WERI-Rb-1 (cell line): ENCODE measurements around the gene CELSR3.

ENCODE experiments used
- DNase-seq: peaks from one replicate; pipeline ENCODE4 v3.0.0-alpha.2; 2020
- H3K27ac ChIP-seq: fragments of 250-450 bp; sonication (Bioruptor Pico); 2 replicates; pipeline ENCODE4 v1.5.1; 2020; ENCODE audit warnings: mild to moderate bottlenecking, moderate library complexity
- H3K27me3 ChIP-seq: fragments of 250-450 bp; sonication (Bioruptor Pico); 2 replicates; pipeline ENCODE4 v1.5.1; 2021; ENCODE audit warnings: mild to moderate bottlenecking, low read depth, moderate library complexity; ENCODE audit not compliant: insufficient read depth, severe bottlenecking
- H3K36me3 ChIP-seq: fragments of 250-450 bp; sonication (Bioruptor Pico); 2 replicates; pipeline ENCODE4 v1.5.1; 2020; ENCODE audit warnings: mild to moderate bottlenecking, moderate library complexity
- H3K4me3 ChIP-seq: 2 replicates; pipeline ENCODE4 v1.5.1; 2011; ENCODE audit warnings: low read depth, mild to moderate bottlenecking, control low read depth, low read length
- H3K9me3 ChIP-seq: fragments of 250-450 bp; sonication (Bioruptor Pico); 2 replicates; pipeline ENCODE4 v1.5.1; 2021; ENCODE audit warnings: mild to moderate bottlenecking, moderate library complexity; ENCODE audit not compliant: severe bottlenecking
- TF ChIP-seq, protein P1 (sequence below): IDR thresholded peaks from 2 replicates; pipeline ENCODE4 v1.5.1; 2011; ENCODE audit warnings: low read depth, mild to moderate bottlenecking, control low read depth, inconsistent platforms, low read length

The CELSR3 gene

DNA sequence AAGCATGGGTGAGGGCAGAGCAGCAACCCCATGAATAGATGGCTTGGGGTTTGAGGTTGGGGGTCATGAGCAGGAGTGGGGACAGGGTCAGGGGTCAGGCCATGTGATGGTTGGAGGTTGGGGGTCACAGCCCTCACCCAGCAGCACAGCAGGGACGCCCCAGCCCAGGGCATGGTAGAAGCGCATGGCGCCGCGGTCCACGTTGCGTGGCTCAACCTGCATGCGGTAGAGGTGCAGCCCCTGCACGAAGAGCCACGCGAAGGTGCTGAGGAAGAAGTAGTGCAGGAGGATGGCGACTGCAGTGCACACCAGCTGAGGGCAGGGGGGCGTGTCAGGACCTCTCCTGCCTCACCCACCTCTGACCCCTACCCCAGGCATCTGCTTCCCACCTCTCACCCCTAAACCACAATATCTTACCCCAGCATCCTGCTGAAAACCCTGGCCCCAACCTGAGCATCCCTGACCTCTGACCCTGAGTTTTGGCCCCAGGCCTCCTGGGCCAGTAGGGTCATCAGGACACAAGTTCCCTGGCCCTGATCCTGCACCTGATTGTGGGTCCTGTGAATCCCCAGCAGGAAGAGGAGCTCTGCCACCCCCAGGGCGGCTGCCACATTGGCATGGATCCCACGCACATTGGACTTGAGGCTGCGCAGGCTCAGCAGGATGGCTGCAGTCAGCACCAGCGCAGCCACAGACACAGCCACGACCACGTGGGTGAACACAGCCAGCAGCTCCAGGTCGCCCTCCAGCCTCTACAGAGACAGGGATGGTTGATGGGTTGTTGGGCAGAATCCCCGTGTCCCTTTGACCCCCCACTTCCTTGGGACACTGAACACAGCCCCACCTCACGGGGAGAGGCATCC is 17.6 kb downstream of the CELSR3 start:
- H3K27me3 ChIP-seq, result no peaks in the 10 kb centered on the region
- H3K27ac ChIP-seq, result no peak overlapping the region
- no peaks in the 10 kb centered on the region for H3K9me3 ChIP-seq
- TF ChIP-seq, protein P1, sequence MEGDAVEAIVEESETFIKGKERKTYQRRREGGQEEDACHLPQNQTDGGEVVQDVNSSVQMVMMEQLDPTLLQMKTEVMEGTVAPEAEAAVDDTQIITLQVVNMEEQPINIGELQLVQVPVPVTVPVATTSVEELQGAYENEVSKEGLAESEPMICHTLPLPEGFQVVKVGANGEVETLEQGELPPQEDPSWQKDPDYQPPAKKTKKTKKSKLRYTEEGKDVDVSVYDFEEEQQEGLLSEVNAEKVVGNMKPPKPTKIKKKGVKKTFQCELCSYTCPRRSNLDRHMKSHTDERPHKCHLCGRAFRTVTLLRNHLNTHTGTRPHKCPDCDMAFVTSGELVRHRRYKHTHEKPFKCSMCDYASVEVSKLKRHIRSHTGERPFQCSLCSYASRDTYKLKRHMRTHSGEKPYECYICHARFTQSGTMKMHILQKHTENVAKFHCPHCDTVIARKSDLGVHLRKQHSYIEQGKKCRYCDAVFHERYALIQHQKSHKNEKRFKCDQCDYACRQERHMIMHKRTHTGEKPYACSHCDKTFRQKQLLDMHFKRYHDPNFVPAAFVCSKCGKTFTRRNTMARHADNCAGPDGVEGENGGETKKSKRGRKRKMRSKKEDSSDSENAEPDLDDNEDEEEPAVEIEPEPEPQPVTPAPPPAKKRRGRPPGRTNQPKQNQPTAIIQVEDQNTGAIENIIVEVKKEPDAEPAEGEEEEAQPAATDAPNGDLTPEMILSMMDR, result no peak
- peaks cover 88% of the 10 kb centered on the region for H3K36me3 ChIP-seq
- no peak for DNase-seq
- no peak overlapping the region for H3K4me3 ChIP-seq

DNA sequence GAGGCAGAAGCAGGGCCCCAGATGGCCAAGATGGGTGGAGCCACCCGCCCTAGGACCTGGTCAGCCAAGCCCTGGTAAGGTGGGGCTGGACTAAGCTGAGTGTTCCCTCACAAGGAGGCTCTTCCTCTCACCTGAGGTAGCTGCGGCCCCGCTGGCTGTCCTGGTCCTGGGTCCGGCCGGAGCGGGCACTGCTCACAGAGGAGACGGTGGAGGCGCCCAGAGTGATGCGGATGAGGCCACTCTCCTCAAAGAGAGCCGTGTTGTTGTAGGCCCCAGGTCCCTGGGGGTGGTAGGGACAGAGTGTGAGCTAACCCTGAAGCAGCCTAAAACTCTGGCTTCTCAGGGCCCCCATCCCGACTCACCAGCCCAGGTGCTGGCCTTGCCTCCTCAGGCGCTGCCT is 20.1 kb downstream of the CELSR3 start:
- peaks cover 88% of the 10 kb centered on the region for H3K36me3 ChIP-seq

DNA sequence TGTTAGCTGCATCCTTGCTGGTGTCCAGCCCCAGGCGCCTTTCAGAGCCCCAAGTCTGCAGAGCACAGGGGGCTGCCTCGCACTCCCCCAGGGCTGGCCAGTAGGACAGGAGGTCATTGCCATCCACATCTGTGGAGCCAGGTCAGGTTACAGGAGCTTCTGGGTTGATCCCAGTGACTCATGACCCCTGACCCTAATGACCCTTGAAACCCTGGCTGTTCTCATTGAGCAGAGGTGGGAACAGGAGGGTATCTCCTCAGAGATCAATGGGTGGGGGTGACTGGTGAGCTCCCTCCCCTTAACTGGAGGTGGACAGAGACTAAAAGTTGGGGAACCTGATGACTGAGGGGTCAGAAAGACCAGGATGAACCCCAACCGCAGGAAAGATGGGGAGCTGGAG is 21.3 kb downstream of the CELSR3 start:
- Histone ChIP-seq H3K27me3 (no peaks in the 10 kb centered on the region), H3K36me3 (peaks cover 96% of the 10 kb centered on the region), H3K4me3 (no peak overlapping the region), H3K9me3 (no peaks in the 10 kb centered on the region), H3K27ac (no peak overlapping the region)
- TF ChIP-seq, protein P1, result no peak
- no peak for DNase-seq

More for the DNA sequence above, 20.1 kb downstream of the CELSR3 start:
- H3K27ac ChIP-seq, result no peak overlapping the region
- H3K27me3 ChIP-seq, result no peaks in the 10 kb centered on the region
- H3K9me3 ChIP-seq, result no peaks in the 10 kb centered on the region
- DNase-seq, result no peak
- TF ChIP-seq, protein P1, result no peak
- no peak overlapping the region for H3K4me3 ChIP-seq

DNA sequence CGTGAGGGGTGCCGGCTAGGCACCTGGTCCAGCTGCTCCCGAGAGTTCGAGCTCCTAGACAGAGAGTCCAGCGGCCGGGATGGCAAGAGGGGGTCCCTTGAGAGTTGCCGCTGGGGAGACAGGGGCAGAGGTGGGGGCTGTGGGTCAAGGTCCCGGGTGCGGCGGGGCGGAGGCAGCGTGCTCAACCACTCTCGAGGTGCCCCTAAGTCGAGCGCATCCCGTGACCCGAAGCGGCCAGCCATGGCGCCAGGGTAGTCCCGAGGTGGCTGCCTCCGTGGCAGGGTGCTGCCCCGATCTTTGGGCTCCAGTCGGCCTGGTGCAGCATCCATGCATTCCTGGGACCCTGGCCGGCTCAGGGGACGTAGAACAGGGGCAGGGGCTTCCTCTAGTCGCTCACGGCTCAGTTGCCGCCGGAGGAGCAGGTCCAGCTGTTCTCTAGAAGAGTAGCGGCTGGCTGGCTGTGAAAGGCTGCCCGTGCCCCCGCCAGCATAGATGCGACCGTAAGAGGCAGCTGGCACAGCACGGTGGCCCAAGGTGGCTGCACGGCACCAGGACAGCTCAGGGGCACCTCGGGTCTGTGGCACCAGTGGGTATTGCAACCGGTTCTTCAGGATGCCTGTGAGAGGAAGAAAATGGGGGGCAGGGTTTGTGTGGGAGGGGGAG is 22.6 kb downstream of the CELSR3 start:
- Histone ChIP-seq H3K27me3 (no peaks in the 10 kb centered on the region), H3K36me3 (peaks cover 85% of the 10 kb centered on the region), H3K27ac (no peak overlapping the region), H3K9me3 (no peaks in the 10 kb centered on the region), H3K4me3 (no peak overlapping the region)
- no peak for DNase-seq
- TF ChIP-seq, protein P1, result no peak

DNA sequence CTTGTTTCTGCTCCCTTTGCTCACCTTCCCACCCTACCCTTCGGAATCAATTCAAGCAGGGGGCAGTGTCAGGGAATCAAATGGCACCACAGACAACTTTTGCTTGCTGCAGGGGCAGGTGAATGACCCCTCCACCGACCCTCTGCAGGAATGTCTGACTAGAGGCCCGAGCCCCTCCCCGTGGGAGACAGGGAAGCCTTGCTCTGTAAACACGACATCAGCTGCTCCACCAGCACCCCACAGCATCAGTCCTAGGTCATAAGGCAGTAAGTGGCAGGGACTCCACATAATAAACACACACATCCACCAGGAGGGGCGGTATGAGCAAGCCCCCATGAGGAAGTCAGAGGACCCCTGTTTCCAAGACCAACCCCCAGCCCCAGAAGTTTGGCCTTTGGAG is 25.4 kb downstream of the CELSR3 start:
- H3K9me3 ChIP-seq, result no peaks in the 10 kb centered on the region
- TF ChIP-seq, protein P1, result no peak
- H3K27me3 ChIP-seq, result no peaks in the 10 kb centered on the region
- DNase-seq, result no peak
- H3K36me3 ChIP-seq, result peaks cover 70% of the 10 kb centered on the region
- H3K4me3 ChIP-seq, result no peak overlapping the region
- no peak overlapping the region for H3K27ac ChIP-seq
